Left renal pelvis (tissue), 4 donors: ENCODE measurements around the gene PCDHGA12. TPM values are rescaled to one million over a fixed set of nuclear protein-coding genes. Genes with fewer than 3 reads are reported as not detected.

Experiments
- DNase-seq, 4 donors: peaks; one replicate each; pipeline ENCODE4 v3.0.0-alpha.2; 2013; ENCODE audit warnings: low read depth in 4 of 4, low spot score in 3 of 4
- polyA plus RNA-seq, 4 donors: library from polyadenylated mRNA; unstranded; fragments of 120-200 nt; gene quantifications; one replicate each; pipeline ENCODE4 v1.2.1, GENCODE V29; 2013; ENCODE audit not compliant: insufficient read length in 4 of 4

PCDHGA12 gene
- polyA plus RNA-seq, 4 donors, result 1.4 to 2.1 (median 1.7) TPM

DNA sequence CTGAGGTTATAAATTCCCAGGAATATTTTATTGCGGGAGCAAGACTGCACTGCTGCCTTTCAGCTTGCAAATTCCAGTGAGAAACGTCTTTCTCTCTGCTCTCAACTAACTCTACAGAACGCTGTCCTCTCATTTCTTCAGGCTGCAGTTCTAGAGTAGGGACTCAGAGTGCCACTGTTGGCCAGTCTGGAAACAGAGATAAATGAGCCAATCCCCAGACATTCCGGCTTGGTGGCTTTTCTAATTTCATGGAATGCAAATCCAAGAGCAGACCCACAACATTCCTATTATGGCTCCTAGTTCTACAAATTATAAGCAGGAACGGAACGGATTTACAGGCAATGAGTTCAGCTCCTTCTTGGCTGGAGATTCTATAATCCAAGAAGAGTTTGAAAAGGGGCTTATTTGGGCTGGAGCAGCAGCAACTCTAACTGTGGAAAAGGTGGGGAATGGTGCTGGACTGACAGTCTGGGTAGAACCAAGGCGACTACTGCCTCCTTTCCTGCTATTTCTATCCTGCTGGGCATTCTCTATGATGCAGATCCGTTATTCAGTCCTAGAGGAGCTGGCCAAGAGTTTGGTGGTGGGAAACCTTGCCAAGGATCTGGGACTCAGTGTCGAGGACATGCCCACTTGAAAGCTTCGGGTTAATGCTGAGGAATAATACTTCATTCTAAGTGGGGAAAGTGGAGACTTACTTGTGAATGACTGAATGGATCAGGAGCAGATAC, 9.3 kb downstream of the PCDHGA12 start:
- DNase-seq, result no peak

DNA sequence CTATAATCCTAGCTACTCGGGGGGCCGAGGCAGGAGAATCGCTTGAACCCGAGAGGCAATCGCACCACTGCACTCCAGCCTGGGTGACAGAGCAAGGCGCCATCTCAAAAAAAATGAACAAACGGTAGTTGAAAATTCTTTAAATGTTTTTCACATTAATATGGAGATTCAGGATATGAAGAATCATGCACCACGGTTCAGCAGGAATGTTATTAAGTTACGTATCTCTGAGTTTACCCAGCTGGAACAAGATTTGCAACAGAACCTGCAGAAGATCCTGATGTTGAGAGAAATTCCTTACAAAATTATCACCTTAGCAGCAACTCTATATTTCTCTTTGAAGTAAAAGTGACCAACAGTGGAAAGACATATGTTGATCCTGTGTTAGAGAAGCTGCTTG, 10.0 kb downstream of the PCDHGA12 start:
- no peak for DNase-seq

DNA sequence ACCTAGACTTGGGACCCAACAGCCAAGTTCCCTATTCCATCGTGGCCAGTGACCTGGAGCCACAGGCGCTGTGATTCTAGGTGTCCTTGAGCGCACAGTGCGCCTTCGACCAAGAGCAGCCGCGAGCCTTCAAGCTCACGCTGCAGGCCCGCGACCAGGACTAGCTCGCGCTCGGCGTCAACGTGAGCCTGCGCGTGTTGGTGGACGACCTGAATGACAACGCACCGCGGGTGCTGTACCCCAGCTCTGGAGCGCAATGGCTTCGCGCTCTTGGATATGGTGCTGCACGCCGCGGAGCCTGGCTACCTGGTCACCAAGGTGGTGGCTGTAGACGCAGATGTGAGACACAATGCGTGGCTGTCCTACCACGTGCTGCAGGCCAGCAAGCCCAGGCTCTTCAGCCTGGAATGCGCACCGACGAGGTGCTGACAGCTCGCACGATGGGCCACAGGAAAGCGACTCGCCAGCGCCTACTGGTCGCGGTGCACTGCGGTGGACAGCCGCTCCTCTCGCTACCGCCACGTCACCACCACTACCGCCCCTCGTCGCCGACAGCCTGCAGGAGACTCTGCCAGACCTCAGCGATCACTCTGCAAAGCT, 11.4 kb downstream of the PCDHGA12 start:
- no peak for DNase-seq

DNA sequence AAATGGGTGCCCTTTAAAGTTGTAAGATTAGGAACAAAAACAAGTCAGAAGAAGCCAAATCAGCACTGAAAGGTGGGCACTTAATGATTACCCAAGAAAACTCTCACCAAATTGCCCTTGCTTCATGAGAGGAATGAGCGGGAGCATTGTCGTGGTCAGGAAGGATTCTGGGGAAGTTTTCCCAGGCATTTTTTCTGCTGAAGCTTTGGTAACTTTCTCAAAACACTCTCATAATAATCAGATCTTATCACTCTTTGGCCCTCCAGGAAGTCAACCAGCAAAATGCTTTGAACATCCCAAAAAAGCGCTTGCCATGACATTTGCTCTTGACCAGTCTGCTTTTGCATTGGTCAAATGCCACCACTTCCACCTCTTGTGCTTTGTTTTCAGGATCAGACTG, 35.0 kb downstream of the PCDHGA12 start:
- DNase-seq, result no peak

- DNase-seq, result peak; percentile 79 to 90 (median 84)
Measured at GRCh38 chr5:141475625-141476131, 45.4 kb downstream of the PCDHGA12 start, which contains the start of gene PCDHGC3. Gene PCDHGC3, plus strand, starts transcription at chr5:141475966. Its CDS starts 151 bp downstream, at chr5:141476117.

- DNase-seq, result peak in 3 of 4 donors; percentile 73 to 75 (median 74)
Measured at GRCh38 chr5:141476132-141476911, 46.0 kb downstream of the PCDHGA12 start.

- DNase-seq, result no peak
Measured at GRCh38 chr5:141477044-141477575, 46.8 kb downstream of the PCDHGA12 start.

- no peak for DNase-seq
Measured at GRCh38 chr5:141477815-141478214, 47.5 kb downstream of the PCDHGA12 start.

DNA sequence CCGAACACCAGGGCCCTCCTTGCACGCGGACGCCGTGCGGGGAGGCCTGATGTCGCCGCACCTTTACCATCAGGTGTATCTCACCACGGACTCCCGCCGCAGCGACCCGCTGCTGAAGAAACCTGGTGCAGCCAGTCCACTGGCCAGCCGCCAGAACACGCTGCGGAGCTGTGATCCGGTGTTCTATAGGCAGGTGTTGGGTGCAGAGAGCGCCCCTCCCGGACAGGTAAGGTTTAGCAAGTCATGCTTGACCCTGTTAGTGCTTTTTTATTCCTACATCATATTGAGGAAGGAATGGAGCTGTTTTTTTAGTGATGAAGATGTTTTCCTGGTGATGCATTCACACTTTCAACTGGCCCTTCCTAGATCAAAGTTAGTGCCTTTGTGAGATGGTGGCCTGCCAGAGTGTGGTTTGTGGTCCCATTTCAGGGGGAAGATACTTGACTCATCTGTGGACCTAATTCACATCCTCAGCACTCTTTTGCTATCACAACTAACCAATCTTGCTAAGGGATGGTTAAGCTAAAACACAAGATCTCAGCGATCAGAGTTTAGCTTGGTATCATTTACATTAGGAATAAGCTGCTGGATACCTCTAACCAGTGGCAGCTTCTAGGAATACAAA, 48.1 kb downstream of the PCDHGA12 start:
- no peak for DNase-seq

GRCh38 chr5:141479776-141480175, 49.5 kb downstream of the PCDHGA12 start:
- DNase-seq, result no peak

Other genes starting within 250 kb of the PCDHGA12 start
- gene PCDHB16, start 248.1 kb upstream of the PCDHGA12 start, polyA plus RNA-seq, result 1 to 10 TPM; 4.9 to 8.4 (median 5.7) TPM
- 1 to 10 TPM; 3.7 to 5.1 (median 4.5) TPM for gene PCDHB9, start 243.3 kb upstream of the PCDHGA12 start, polyA plus RNA-seq
- gene PCDHB10, start 238.2 kb upstream of the PCDHGA12 start, polyA plus RNA-seq, result 10 to 100 TPM in 2 of 4 donors, 1 to 10 TPM in 2; 5.4 to 11.3 (median 8.3) TPM
- gene PCDHB11, start 230.9 kb upstream of the PCDHGA12 start, polyA plus RNA-seq, result 1 to 10 TPM; 4.9 to 7.0 (median 6.5) TPM
- gene PCDHB12, start 221.8 kb upstream of the PCDHGA12 start, polyA plus RNA-seq, result 1 to 10 TPM; 4.9 to 8.6 (median 5.5) TPM
- gene PCDHB13, start 216.6 kb upstream of the PCDHGA12 start, polyA plus RNA-seq, result 1 to 10 TPM; 5.5 to 8.1 (median 5.9) TPM
- gene PCDHB14, start 207.2 kb upstream of the PCDHGA12 start, polyA plus RNA-seq, result 10 to 100 TPM in 3 of 4 donors, 1 to 10 TPM in 1; 9.9 to 13.5 (median 10.6) TPM
- gene PCDHB15, start 185.1 kb upstream of the PCDHGA12 start, polyA plus RNA-seq, result 10 to 100 TPM; 14.7 to 17.6 (median 16.6) TPM
- gene SLC25A2, start 126.5 kb upstream of the PCDHGA12 start, polyA plus RNA-seq, result under 1 TPM in 1 of 4 donors, not detected in 3; 0.17 TPM
- 100 to 1,000 TPM; 142 to 184 (median 157) TPM for gene TAF7, start 109.7 kb upstream of the PCDHGA12 start, polyA plus RNA-seq
- gene PCDHGA1, start 100.0 kb upstream of the PCDHGA12 start, polyA plus RNA-seq, result 1 to 10 TPM in 1 of 4 donors, under 1 TPM in 3; 0.47 to 1.1 (median 0.84) TPM
- 10 to 100 TPM in 1 of 4 donors, 1 to 10 TPM in 3; 5.0 to 12.8 (median 7.0) TPM for gene PCDHGA2, start 91.7 kb upstream of the PCDHGA12 start, polyA plus RNA-seq
- gene PCDHGA3, start 86.7 kb upstream of the PCDHGA12 start, polyA plus RNA-seq, result 1 to 10 TPM; 2.3 to 6.2 (median 3.8) TPM
- gene PCDHGB1, start 80.4 kb upstream of the PCDHGA12 start, polyA plus RNA-seq, result 1 to 10 TPM; 1.7 to 2.1 (median 1.9) TPM
- 1 to 10 TPM; 2.3 to 4.6 (median 2.4) TPM for gene PCDHGA4, start 75.5 kb upstream of the PCDHGA12 start, polyA plus RNA-seq
- gene PCDHGB2, start 70.5 kb upstream of the PCDHGA12 start, polyA plus RNA-seq, result 1 to 10 TPM; 3.5 to 5.2 (median 3.8) TPM
- 1 to 10 TPM; 2.2 to 6.1 (median 2.6) TPM for gene PCDHGA5, start 66.3 kb upstream of the PCDHGA12 start, polyA plus RNA-seq
- 1 to 10 TPM; 1.5 to 2.8 (median 2.3) TPM for gene PCDHGB3, start 60.3 kb upstream of the PCDHGA12 start, polyA plus RNA-seq
- 10 to 100 TPM in 1 of 4 donors, 1 to 10 TPM in 3; 4.9 to 11.1 (median 7.1) TPM for gene PCDHGA6, start 56.6 kb upstream of the PCDHGA12 start, polyA plus RNA-seq
- 1 to 10 TPM; 1.8 to 2.5 (median 2.1) TPM for gene PCDHGA7, start 47.8 kb upstream of the PCDHGA12 start, polyA plus RNA-seq
- gene PCDHGB4, start 42.8 kb upstream of the PCDHGA12 start, polyA plus RNA-seq, result 1 to 10 TPM; 5.0 to 7.4 (median 5.5) TPM
- under 1 TPM; 0.40 to 0.56 (median 0.44) TPM for gene PCDHGA8, start 37.9 kb upstream of the PCDHGA12 start, polyA plus RNA-seq
- 10 to 100 TPM in 1 of 4 donors, 1 to 10 TPM in 3; 9.6 to 10.3 (median 9.8) TPM for gene PCDHGB5, start 32.6 kb upstream of the PCDHGA12 start, polyA plus RNA-seq
- 10 to 100 TPM in 1 of 4 donors, 1 to 10 TPM in 3; 4.9 to 10.1 (median 6.6) TPM for gene PCDHGA9, start 27.7 kb upstream of the PCDHGA12 start, polyA plus RNA-seq
- gene PCDHGB6, start 22.5 kb upstream of the PCDHGA12 start, polyA plus RNA-seq, result 10 to 100 TPM in 1 of 4 donors, 1 to 10 TPM in 3; 6.2 to 12.1 (median 8.4) TPM
- gene PCDHGA10, start 17.5 kb upstream of the PCDHGA12 start, polyA plus RNA-seq, result 1 to 10 TPM; 3.1 to 4.7 (median 3.5) TPM
- 10 to 100 TPM; 13.7 to 16.9 (median 16.3) TPM for gene PCDHGB7, start 12.8 kb upstream of the PCDHGA12 start, polyA plus RNA-seq
- 1 to 10 TPM; 4.3 to 5.2 (median 4.6) TPM for gene PCDHGA11, start 9.5 kb upstream of the PCDHGA12 start, polyA plus RNA-seq
- 100 to 1,000 TPM in 3 of 4 donors, 10 to 100 TPM in 1; 98.1 to 164 (median 115) TPM for gene PCDHGC3, start 45.5 kb downstream of the PCDHGA12 start, polyA plus RNA-seq
- 1 to 10 TPM; 2.7 to 3.1 (median 2.9) TPM for gene PCDHGC4, start 54.5 kb downstream of the PCDHGA12 start, polyA plus RNA-seq
- 1 to 10 TPM in 1 of 4 donors, under 1 TPM in 3; 0.24 to 1.0 (median 0.38) TPM for gene PCDHGC5, start 58.6 kb downstream of the PCDHGA12 start, polyA plus RNA-seq
- gene DIAPH1, start 188.5 kb downstream of the PCDHGA12 start, polyA plus RNA-seq, result 10 to 100 TPM; 43.8 to 81.2 (median 61.9) TPM
- 100 to 1,000 TPM in 2 of 4 donors, 10 to 100 TPM in 2; 89.9 to 112 (median 97.5) TPM for gene HDAC3, start 206.3 kb downstream of the PCDHGA12 start, polyA plus RNA-seq
- 1 to 10 TPM in 1 of 4 donors, under 1 TPM in 3; 0.57 to 1.3 (median 0.75) TPM for gene RELL2, start 206.5 kb downstream of the PCDHGA12 start, polyA plus RNA-seq
- 10 to 100 TPM; 12.9 to 18.3 (median 14.9) TPM for gene FCHSD1, start 220.9 kb downstream of the PCDHGA12 start, polyA plus RNA-seq